ENCODE measurements around the gene RPAP2. TPM values are rescaled to one million over a fixed set of nuclear protein-coding genes. Genes with fewer than 3 reads are reported as not detected.
"Not testable (repeated sequence)": the region's sequence is repeated elsewhere in the genome, so short reads cannot be mapped to it uniquely, and the experiment has no call there.

The RPAP2 gene
- total RNA-seq, 2 experiments from 2014 or later, result 34.5 to 36.3 TPM

DNA sequence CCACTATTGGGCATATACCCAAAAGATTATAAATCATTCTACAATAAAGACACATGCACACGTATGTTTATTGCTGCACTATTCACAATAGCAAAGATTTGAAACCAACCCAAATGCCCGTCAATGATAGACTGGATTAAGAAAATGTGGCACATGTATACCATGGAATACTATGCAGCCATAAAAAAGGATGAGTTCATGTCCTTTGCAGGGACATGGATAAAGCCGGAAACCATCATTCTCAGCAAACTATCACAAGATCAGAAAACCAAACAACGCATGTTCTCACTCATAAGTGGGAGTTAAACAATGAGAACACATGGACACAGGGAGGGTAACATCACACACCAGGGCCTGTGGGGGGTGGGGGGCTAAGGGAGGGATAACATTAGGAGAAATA, 95.1 kb downstream of the RPAP2 start:
- H3K27me3 Mint-ChIP-seq, result not testable (repeated sequence)

GRCh38 chr1:92398519-92398918, 99.7 kb downstream of the RPAP2 start:
- peaks cover 4% of the 10 kb centered on the region for H3K4me1 Mint-ChIP-seq
- H3K27me3 Mint-ChIP-seq, result no peaks in the 10 kb centered on the region
- peaks cover 20% of the 10 kb centered on the region for H3K9me3 Mint-ChIP-seq
- no peak overlapping the region for H3K4me3 Mint-ChIP-seq
- peaks cover 1% of the 10 kb centered on the region for H3K36me3 Mint-ChIP-seq
- H3K27ac Mint-ChIP-seq, result no peak overlapping the region
- DNase-seq, result no peak

More for the DNA sequence above, 95.1 kb downstream of the RPAP2 start:
- not testable (repeated sequence) for DNase-seq, H3K27ac Mint-ChIP-seq, H3K4me1 Mint-ChIP-seq, H3K4me3 Mint-ChIP-seq
- Mint-ChIP-seq H3K36me3 (peaks cover 28% of the 10 kb centered on the region), H3K9me3 (peaks cover 45% of the 10 kb centered on the region)

GRCh38 chr1:92399076-92399475, 100.2 kb downstream of the RPAP2 start:
- Mint-ChIP-seq H3K4me1 (peaks cover 4% of the 10 kb centered on the region), H3K4me3 (no peak overlapping the region), H3K36me3 (peaks cover 2% of the 10 kb centered on the region), H3K9me3 (peaks cover 16% of the 10 kb centered on the region), H3K27ac (no peak overlapping the region), H3K27me3 (no peaks in the 10 kb centered on the region)
- DNase-seq, result no peak

GRCh38 chr1:92404661-92405060, 105.8 kb downstream of the RPAP2 start:
- Mint-ChIP-seq H3K27me3 (no peaks in the 10 kb centered on the region), H3K27ac (no peak overlapping the region), H3K4me3 (no peak overlapping the region), H3K4me1 (no peaks in the 10 kb centered on the region), H3K9me3 (peaks cover 13% of the 10 kb centered on the region), H3K36me3 (peaks cover 4% of the 10 kb centered on the region)
- DNase-seq, result no peak

DNA sequence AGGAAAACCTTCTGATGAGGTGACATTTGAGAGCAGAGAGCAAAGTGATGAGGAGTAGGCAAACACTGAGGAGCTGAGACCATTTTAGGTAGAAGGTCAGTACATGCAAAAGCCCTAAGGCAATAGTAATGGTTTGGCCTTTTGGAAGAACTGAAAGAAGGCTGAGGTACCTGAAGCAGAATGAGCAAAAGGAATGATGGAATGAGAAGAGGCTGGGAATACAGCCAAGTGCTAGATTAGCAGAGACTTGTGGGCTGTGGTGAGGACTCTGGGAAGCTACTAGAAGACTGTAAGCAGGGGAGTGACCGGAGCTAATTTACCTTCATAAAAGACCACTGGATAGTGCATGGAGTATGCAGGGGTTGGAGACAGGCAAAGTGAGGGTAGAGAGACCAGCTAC, 110.0 kb downstream of the RPAP2 start:
- DNase-seq, result no peak
- H3K4me3 Mint-ChIP-seq, result no peak overlapping the region
- H3K4me1 Mint-ChIP-seq, result peaks cover 16% of the 10 kb centered on the region
- peaks cover 4% of the 10 kb centered on the region for H3K36me3 Mint-ChIP-seq
- H3K27ac Mint-ChIP-seq, result no peak overlapping the region
- peaks cover 4% of the 10 kb centered on the region for H3K9me3 Mint-ChIP-seq
- H3K27me3 Mint-ChIP-seq, result no peaks in the 10 kb centered on the region

GRCh38 chr1:92409946-92410549, 111.2 kb downstream of the RPAP2 start:
- Mint-ChIP-seq H3K4me3 (no peak overlapping the region), H3K27ac (no peak overlapping the region), H3K27me3 (no peaks in the 10 kb centered on the region), H3K4me1 (peaks cover 16% of the 10 kb centered on the region), H3K36me3 (no peaks in the 10 kb centered on the region), H3K9me3 (no peaks in the 10 kb centered on the region)
- no peak for DNase-seq

DNA sequence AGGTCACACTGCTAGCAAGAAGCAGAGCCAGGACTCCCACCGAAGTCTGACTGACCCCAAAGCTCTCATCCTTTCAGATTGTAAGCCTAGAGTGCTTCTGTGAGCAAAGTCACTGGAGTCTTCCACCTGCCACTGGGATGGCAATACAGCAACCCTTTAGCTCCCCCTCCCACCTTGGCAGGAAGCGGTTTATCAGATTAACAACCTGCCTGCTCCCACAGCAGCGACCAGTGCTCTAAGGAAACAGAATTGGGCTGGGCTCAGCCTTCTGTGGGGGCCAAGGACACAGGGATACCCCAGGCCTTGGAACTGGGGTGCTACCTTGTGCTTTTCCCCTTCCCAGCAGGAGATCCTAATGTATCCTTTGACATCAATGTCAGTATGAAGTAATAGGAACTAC, 111.8 kb downstream of the RPAP2 start:
- Mint-ChIP-seq H3K4me1 (peaks cover 16% of the 10 kb centered on the region), H3K4me3 (no peak overlapping the region), H3K36me3 (no peaks in the 10 kb centered on the region), H3K9me3 (no peaks in the 10 kb centered on the region), H3K27ac (no peak overlapping the region), H3K27me3 (no peaks in the 10 kb centered on the region)
- peak; percentile 16 for DNase-seq

DNA sequence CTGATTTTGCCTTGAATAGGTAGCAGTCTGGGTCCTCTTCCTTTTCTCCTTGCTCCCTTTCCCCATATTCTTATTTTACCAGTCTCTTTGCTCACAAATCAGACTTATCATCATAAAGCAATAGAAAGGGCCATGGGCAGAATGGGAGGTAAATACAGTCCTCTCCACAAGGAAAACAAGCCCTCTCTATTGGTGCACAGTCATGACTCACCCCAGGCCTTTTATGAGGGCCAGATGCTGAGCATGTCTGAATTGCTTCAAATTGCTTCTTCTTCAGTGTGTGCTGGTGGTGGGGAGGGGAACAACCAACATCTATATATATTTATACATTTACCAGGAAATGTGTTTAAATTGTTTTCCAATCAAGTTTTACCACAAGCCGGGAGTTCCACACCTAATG, 112.7 kb downstream of the RPAP2 start:
- no peak for DNase-seq
- Mint-ChIP-seq H3K9me3 (no peaks in the 10 kb centered on the region), H3K27ac (no peak overlapping the region), H3K4me3 (no peak overlapping the region), H3K36me3 (no peaks in the 10 kb centered on the region), H3K27me3 (no peaks in the 10 kb centered on the region), H3K4me1 (peaks cover 16% of the 10 kb centered on the region)

GRCh38 chr1:92419642-92420041, 120.8 kb downstream of the RPAP2 start:
- H3K27ac Mint-ChIP-seq, result no peak overlapping the region
- no peaks in the 10 kb centered on the region for H3K9me3 Mint-ChIP-seq
- no peaks in the 10 kb centered on the region for H3K27me3 Mint-ChIP-seq
- no peaks in the 10 kb centered on the region for H3K36me3 Mint-ChIP-seq
- DNase-seq, result no peak
- no peak overlapping the region for H3K4me3 Mint-ChIP-seq
- H3K4me1 Mint-ChIP-seq, result no peaks in the 10 kb centered on the region

DNA sequence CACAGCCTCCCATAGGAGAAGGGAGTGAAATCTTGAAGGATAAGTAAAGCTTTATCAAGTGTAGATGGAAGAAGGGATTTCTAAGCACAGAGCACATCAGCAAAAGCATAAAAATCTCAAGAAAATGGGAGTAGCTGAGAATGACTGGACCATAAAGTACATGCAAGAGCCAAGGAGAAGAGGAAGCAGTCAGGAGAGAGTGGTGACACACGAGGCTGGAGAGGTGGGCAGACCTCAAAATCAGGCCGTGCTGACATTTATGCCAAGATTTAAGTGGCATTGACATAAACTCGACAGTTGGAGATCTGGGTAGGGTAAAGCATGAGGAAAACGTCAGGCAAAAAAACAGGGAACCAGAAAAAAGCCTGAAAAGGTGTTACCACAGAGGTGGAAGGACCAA, 125.5 kb downstream of the RPAP2 start:
- no peak for DNase-seq
- no peaks in the 10 kb centered on the region for H3K9me3 Mint-ChIP-seq
- no peaks in the 10 kb centered on the region for H3K36me3 Mint-ChIP-seq

GRCh38 chr1:92425617-92426016, 126.8 kb downstream of the RPAP2 start:
- Mint-ChIP-seq H3K27me3 (no peaks in the 10 kb centered on the region), H3K4me3 (no peak overlapping the region), H3K36me3 (no peaks in the 10 kb centered on the region), H3K4me1 (no peaks in the 10 kb centered on the region), H3K27ac (no peak overlapping the region), H3K9me3 (no peaks in the 10 kb centered on the region)
- no peak for DNase-seq

More for the DNA sequence above, 125.5 kb downstream of the RPAP2 start:
- no peak overlapping the region for H3K4me3 Mint-ChIP-seq
- H3K27me3 Mint-ChIP-seq, result no peaks in the 10 kb centered on the region
- no peaks in the 10 kb centered on the region for H3K4me1 Mint-ChIP-seq
- H3K27ac Mint-ChIP-seq, result no peak overlapping the region

- H3K27ac Mint-ChIP-seq, result no peak overlapping the region
These were observed 131.2 kb downstream of the RPAP2 start for GRCh38 chr1:92430030-92430429.

DNA sequence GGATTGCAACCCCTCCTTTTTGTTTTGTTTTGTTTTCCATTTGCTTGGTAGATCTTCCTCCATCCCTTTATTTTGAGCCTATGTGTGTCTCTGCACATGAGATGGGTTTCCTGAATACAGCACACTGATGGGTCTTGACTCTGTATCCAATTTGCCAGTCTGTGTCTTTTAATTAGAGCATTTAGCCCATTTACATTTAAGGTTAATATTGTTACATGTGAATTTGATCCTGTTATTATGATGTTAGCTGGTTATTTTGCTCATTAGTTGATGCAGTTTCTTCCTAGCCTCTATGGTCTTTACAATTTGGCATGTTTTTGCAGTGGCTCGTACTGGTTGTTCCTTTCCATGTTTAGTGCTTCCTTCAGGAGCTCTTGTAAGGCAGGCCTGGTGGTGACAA, 135.7 kb downstream of the RPAP2 start:
- H3K27me3 Mint-ChIP-seq, H3K4me1 Mint-ChIP-seq, DNase-seq, H3K36me3 Mint-ChIP-seq, H3K4me3 Mint-ChIP-seq, H3K27ac Mint-ChIP-seq: not testable (repeated sequence)
- H3K9me3 Mint-ChIP-seq, result peaks cover 12% of the 10 kb centered on the region

More at GRCh38 chr1:92430030-92430429, 131.2 kb downstream of the RPAP2 start:
- H3K27me3 Mint-ChIP-seq, result no peaks in the 10 kb centered on the region
- no peaks in the 10 kb centered on the region for H3K4me1 Mint-ChIP-seq
- no peak overlapping the region for H3K4me3 Mint-ChIP-seq
- DNase-seq, result no peak
- peaks cover 4% of the 10 kb centered on the region for H3K9me3 Mint-ChIP-seq
- H3K36me3 Mint-ChIP-seq, result peaks cover under 1% of the 10 kb centered on the region

DNA sequence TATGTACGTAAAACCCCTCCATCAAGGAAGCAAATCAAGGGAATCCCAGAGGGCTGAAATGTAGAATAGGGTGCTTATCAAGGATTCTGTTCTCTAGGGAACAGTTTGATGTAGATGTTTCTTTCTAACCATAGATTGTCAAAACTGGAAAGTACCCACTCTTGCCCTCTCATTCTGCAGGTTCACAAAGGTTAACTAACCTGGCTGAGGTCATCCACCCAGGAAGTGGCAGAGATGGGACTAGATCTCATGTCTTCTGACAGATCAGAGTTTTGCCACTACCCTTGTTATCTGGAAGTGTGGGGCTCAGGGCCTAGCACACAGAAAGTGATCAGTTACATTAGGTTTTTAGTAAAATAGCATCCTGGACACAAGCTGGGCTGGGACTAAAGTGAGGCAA, 140.4 kb downstream of the RPAP2 start:
- peaks cover 9% of the 10 kb centered on the region for H3K9me3 Mint-ChIP-seq
- H3K27ac Mint-ChIP-seq, result no peak overlapping the region
- H3K36me3 Mint-ChIP-seq, result peaks cover 7% of the 10 kb centered on the region
- peaks cover 9% of the 10 kb centered on the region for H3K4me1 Mint-ChIP-seq
- no peak for DNase-seq
- no peaks in the 10 kb centered on the region for H3K27me3 Mint-ChIP-seq
- no peak overlapping the region for H3K4me3 Mint-ChIP-seq

DNA sequence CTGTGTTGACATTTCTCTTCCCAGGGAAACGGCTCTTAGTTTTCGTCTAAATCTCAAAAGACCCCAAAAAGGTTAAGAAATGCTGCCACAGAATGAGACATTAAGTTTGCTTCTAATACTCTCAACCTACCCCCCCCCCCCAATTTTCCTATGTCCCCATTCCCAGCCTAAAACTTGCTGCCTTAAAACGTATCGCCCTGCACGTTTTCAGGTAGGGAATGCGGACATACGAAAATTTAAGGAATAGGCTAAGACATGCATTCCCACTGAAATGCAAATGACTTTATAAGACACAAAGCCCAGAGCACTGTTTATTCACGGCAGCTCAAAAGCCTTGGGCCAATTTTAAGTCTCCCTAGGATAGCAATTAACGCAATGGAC, 142.4 kb downstream of the RPAP2 start:
- Mint-ChIP-seq H3K36me3 (no peaks in the 10 kb centered on the region), H3K4me3 (no peak overlapping the region), H3K4me1 (peaks cover 9% of the 10 kb centered on the region), H3K27ac (no peak overlapping the region), H3K27me3 (no peaks in the 10 kb centered on the region), H3K9me3 (no peaks in the 10 kb centered on the region)
- DNase-seq, result no peak

DNA sequence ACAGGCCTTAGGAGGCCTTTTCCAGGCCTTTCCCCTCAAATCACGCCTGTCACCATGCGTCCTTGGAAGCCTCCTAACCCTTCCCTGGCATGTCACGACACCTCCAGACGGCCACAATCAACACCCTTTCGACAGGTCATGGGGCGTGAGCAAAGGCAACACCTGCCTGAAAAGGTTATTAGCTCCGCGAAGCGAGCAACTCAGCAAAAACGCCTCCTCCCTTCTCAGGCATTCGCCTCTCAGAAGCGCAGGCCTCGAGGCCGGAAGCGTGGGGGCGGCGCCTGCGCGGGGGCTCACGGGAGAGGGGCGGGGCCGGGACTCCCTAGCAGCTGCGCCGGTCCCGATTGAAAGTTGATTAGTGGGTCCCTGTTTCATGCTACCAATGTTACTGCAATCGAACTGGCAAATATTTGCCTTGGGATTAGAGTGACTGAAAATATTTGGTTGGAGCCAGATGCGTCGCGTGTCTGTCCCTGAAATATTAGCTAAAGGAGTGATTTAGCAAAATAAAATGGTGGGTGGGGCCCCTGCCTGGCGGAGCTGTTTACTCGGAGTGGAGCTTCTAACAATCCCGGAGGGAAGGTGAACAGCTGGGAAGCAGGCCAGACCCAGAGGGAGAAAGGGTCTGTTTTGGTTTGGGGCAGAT, 143.0 kb downstream of the RPAP2 start:
- Mint-ChIP-seq H3K9me3 (no peaks in the 10 kb centered on the region), H3K36me3 (no peaks in the 10 kb centered on the region), H3K27me3 (no peaks in the 10 kb centered on the region), H3K4me3 (no peak overlapping the region), H3K4me1 (peaks cover 9% of the 10 kb centered on the region), H3K27ac (no peak overlapping the region)
- DNase-seq, result no peak
